ENCODE data around the gene UBE2H.

DNA sequence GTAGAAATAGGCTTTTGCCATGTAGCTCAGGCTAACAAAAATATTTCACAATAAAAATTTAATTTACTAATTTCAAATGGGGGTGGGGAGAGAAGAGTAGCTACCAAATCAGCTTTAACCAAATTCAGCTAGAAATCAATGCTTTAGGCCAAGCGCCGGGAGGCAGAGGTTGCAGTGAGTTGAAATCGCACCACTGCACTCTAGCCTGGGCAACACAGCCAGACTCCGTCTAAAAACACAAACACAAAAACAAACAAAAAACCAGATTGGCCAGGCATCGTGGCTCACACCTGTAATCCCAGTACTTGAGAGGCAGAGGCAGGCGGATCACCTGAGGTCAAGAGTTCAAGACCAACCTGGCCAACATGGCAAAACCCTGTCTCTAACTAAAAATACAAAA lies 9.4 kb downstream of the UBE2H start:
- TF ChIP-seq FOXK2 (IDR thresholded peaks at IDR 0.05) (no peak), FOXM1 (IDR thresholded peaks at IDR 0.05; ENCODE audit: borderline replicate concordance) (no peak), SUZ12 (IDR thresholded peaks at IDR 0.05) (no peak), LEF1 (IDR thresholded peaks at IDR 0.05; ENCODE audit: borderline replicate concordance) (no peak), BHLHE40 (IDR thresholded peaks at IDR 0.05; ENCODE audit: borderline replicate concordance) (no peak), FOXA1 (IDR thresholded peaks at IDR 0.05) (no peak), SP1 (IDR thresholded peaks at IDR 0.05) (no peak), L3MBTL2 (conservative IDR thresholded peaks at IDR 0.05) (no peak)
- TF ChIP-seq, protein P1, sequence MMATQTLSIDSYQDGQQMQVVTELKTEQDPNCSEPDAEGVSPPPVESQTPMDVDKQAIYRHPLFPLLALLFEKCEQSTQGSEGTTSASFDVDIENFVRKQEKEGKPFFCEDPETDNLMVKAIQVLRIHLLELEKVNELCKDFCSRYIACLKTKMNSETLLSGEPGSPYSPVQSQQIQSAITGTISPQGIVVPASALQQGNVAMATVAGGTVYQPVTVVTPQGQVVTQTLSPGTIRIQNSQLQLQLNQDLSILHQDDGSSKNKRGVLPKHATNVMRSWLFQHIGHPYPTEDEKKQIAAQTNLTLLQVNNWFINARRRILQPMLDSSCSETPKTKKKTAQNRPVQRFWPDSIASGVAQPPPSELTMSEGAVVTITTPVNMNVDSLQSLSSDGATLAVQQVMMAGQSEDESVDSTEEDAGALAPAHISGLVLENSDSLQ (IDR thresholded peaks at IDR 0.05): no peak
